Measurements from ENCODE around the gene MAP4K1.

DNA sequence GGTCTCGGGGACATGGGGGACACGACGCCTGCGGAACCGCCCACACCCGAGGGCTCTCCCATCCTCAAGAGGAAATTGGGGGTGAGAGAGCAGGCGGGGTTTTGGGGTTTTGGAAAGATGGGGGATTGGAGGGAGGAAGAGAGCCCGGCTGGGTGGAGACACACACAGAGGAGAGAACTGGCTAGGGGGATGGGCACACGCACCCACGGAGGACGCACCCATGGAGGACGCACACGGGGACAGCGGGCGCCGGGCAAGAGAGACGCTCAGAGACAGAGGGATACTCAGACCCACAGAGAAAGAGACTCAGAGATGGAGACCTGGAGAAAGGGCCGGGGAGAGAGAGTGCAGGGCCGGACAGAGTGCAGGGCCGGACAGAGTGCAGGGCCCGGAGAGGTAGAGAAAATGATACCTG is 52.1 kb downstream of the MAP4K1 start:
- TF ChIP-seq TAF1 (IDR thresholded peaks at IDR 0.05; ENCODE audit: borderline replicate concordance, insufficient read depth, low read length) (no peak), POLR2AphosphoS5 (IDR thresholded peaks at IDR 0.05; ENCODE audit: low read depth, low read length) (no peak), SIN3A (IDR thresholded peaks at IDR 0.05; ENCODE audit: borderline replicate concordance, insufficient read depth, low read length) (no peak), REST (IDR thresholded peaks at IDR 0.05; ENCODE audit: insufficient read depth in 1 of 2, low read depth in 2 of 2, low read length in 2 of 2) (no peak)

Measured in PFSK-1 (cell line).